Measurements from ENCODE around the gene GNL3.
"Not testable (repeated sequence)": the region's sequence is repeated elsewhere in the genome, so short reads cannot be mapped to it uniquely, and the experiment has no call there.

The GNL3 gene

DNA sequence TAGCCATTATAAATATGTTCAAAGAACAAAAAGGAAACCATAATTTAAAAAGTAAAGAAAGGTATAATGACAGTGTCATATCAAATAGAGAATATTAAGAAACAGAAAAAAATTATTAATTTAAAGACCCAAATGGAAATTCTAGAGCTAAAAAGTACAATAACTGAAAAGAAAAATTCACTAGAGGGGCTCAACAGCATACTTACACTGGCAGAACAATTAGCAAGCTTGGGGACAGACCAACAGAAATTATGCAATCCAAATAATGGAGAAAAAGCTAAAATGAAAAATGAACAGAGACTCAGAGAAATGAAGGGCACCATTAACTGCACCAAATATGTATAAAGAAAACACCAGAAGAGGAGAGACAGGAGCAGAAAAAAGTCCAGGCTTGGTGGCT, 33.8 kb downstream of the GNL3 start:
- H3K27me3 ChIP-seq (ENCODE audit: control insufficient read depth, insufficient read depth, low read length, poor library complexity, severe bottlenecking), result no peaks in the 10 kb centered on the region
- no peaks in the 10 kb centered on the region for H3K9me3 ChIP-seq (ENCODE audit: control insufficient read depth, low read length)
- no peak overlapping the region for H3K27ac ChIP-seq (ENCODE audit: insufficient read depth, low read depth, low read length, poor library complexity, severe bottlenecking)
- H3K4me1 ChIP-seq (ENCODE audit: control insufficient read depth, insufficient read depth, low read length), result peaks cover 7% of the 10 kb centered on the region
- no peak overlapping the region for H3K4me3 ChIP-seq (ENCODE audit: insufficient read depth, low read depth, low read length)
- H3K36me3 ChIP-seq (ENCODE audit: control insufficient read depth, insufficient read depth, low read length), result no peaks in the 10 kb centered on the region

DNA sequence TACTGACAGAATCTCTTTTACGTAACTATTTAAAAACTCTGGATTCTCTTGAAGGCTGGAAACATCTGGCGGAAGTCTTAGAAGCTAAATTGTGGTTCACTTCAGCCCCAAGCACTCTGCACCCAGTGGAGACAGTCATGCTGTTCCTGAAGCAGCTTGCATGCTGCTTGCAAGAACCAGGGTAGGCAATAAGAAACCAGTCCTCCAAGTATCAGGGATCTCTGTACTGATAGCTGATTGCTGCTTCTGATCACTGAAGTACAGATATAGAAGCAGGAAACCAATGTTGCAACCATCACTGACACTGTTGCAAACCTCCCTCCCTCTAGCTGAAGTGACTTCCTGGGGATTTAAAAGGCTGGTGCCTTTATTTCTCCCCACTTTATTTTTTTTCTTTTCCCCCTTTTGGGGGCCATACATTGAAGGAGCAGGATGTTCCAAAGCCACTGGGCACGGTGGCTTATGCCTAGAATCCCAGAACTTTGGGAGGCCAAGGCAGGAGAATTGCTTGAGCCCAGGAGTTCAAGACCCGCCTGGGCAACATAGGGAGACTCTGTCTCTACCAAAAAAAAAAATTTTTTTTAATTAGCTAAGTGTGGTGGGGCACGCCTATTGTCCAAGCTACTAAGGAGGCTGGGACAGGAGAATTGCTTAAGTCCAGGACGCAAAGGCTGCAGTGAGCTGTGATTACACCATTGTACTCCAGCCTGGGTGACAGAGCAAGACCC, 35.3 kb downstream of the GNL3 start:
- Histone ChIP-seq H3K27me3 (ENCODE audit: control insufficient read depth, insufficient read depth, low read length, poor library complexity, severe bottlenecking) (no peaks in the 10 kb centered on the region), H3K27ac (ENCODE audit: insufficient read depth, low read depth, low read length, poor library complexity, severe bottlenecking) (no peak overlapping the region), H3K4me1 (ENCODE audit: control insufficient read depth, insufficient read depth, low read length) (no peaks in the 10 kb centered on the region), H3K9me3 (ENCODE audit: control insufficient read depth, low read length) (no peaks in the 10 kb centered on the region), H3K4me3 (ENCODE audit: insufficient read depth, low read depth, low read length) (no peak overlapping the region), H3K36me3 (ENCODE audit: control insufficient read depth, insufficient read depth, low read length) (no peaks in the 10 kb centered on the region)
- WGBS, 2 experiments, result 92% methylated on average over 6 of the region's 6 CpGs

DNA sequence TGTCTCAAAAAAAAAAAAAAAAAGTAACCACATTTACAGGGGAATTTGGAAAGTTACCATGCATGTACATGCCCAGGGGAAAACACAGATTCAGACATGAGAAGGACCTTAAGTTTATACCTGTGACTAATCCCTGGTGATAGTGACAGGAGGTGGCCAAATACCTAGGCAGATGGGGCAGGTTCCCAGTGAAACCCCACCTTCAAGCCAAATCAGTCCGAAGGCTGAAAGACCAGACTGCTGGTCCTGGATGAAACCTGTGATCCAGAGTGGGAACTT, 35.8 kb downstream of the GNL3 start:
- Histone ChIP-seq H3K9me3 (ENCODE audit: control insufficient read depth, low read length) (no peaks in the 10 kb centered on the region), H3K27me3 (ENCODE audit: control insufficient read depth, insufficient read depth, low read length, poor library complexity, severe bottlenecking) (no peaks in the 10 kb centered on the region), H3K4me3 (ENCODE audit: insufficient read depth, low read depth, low read length) (no peak overlapping the region), H3K36me3 (ENCODE audit: control insufficient read depth, insufficient read depth, low read length) (no peaks in the 10 kb centered on the region), H3K4me1 (ENCODE audit: control insufficient read depth, insufficient read depth, low read length) (no peaks in the 10 kb centered on the region), H3K27ac (ENCODE audit: insufficient read depth, low read depth, low read length, poor library complexity, severe bottlenecking) (no peak overlapping the region)
- 96 to 97% methylated on average over 1 of the region's 1 CpG for WGBS, 2 experiments

DNA sequence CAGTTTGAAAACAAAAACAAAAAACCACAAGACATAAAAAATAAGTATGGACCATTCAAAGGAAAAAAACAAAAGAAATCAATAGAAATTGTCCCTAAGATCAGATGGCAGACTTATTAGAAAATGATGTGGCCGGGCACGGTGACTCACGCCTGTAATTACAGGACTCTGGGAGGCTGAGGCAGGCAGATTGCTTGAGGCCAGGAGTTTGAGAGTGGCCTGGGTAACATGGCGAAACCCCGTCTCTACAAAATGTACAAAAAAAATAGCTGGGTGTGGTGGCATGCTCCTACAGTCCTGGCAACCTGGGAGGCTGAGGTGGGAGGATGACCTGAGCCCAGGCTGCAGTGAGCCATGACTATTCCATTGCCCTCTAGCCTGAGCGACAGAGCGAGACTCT, 36.7 kb downstream of the GNL3 start:
- Histone ChIP-seq H3K27ac (ENCODE audit: insufficient read depth, low read depth, low read length, poor library complexity, severe bottlenecking) (no peak overlapping the region), H3K36me3 (ENCODE audit: control insufficient read depth, insufficient read depth, low read length) (no peaks in the 10 kb centered on the region), H3K4me1 (ENCODE audit: control insufficient read depth, insufficient read depth, low read length) (no peaks in the 10 kb centered on the region), H3K4me3 (ENCODE audit: insufficient read depth, low read depth, low read length) (no peak overlapping the region), H3K27me3 (ENCODE audit: control insufficient read depth, insufficient read depth, low read length, poor library complexity, severe bottlenecking) (no peaks in the 10 kb centered on the region), H3K9me3 (ENCODE audit: control insufficient read depth, low read length) (no peaks in the 10 kb centered on the region)
- 93 to 94% methylated on average over 7 of the region's 7 CpGs for WGBS, 2 experiments

DNA sequence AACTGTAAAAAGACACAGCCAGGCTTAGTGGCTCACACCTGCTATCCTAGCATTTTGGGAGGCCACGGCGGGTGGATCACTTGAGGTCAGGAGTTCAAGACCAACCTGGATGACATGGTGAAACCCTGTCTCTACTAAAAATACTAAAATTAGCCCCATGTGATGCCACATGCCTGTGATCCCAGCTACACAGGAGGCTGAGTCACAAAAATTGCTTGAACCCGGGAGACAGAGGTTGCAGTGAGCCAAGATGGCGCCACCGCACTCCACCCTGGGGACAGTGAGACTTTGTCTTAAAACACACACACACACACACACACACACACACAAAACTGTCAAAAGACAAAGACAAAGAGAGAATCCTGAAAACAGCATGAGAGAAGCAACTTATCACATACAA, 38.1 kb downstream of the GNL3 start:
- Histone ChIP-seq H3K4me1 (ENCODE audit: control insufficient read depth, insufficient read depth, low read length) (no peaks in the 10 kb centered on the region), H3K9me3 (ENCODE audit: control insufficient read depth, low read length) (no peaks in the 10 kb centered on the region), H3K27ac (ENCODE audit: insufficient read depth, low read depth, low read length, poor library complexity, severe bottlenecking) (no peak overlapping the region), H3K36me3 (ENCODE audit: control insufficient read depth, insufficient read depth, low read length) (peaks cover 7% of the 10 kb centered on the region), H3K27me3 (ENCODE audit: control insufficient read depth, insufficient read depth, low read length, poor library complexity, severe bottlenecking) (no peaks in the 10 kb centered on the region), H3K4me3 (ENCODE audit: insufficient read depth, low read depth, low read length) (no peak overlapping the region)
- WGBS, 2 experiments, result 91 to 93% methylated on average over 5 of the region's 5 CpGs

DNA sequence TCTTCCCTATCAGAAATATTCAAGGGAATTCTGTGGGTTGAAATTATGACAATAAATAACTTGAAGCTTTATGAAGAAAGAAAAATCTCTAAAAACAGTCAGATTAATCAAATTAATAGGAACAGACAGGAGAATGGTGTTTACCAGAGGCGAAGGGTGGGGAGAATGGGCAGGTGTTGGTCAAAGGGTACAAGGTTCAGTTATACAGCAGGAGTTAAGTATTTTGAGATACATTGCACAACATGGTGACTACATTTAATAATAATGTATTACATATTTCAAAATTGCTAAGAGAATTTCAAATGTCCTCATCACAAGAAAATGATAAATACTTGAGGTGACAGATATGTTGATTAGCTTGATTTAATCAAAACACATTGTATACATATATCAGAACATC, 38.7 kb downstream of the GNL3 start:
- 100% methylated on average over 1 of the region's 1 CpG for WGBS, 2 experiments
- no peaks in the 10 kb centered on the region for H3K27me3 ChIP-seq (ENCODE audit: control insufficient read depth, insufficient read depth, low read length, poor library complexity, severe bottlenecking)
- H3K4me3 ChIP-seq (ENCODE audit: insufficient read depth, low read depth, low read length), result no peak overlapping the region
- H3K27ac ChIP-seq (ENCODE audit: insufficient read depth, low read depth, low read length, poor library complexity, severe bottlenecking), result no peak overlapping the region
- H3K9me3 ChIP-seq (ENCODE audit: control insufficient read depth, low read length), result no peaks in the 10 kb centered on the region
- H3K4me1 ChIP-seq (ENCODE audit: control insufficient read depth, insufficient read depth, low read length), result no peaks in the 10 kb centered on the region
- H3K36me3 ChIP-seq (ENCODE audit: control insufficient read depth, insufficient read depth, low read length), result peaks cover 7% of the 10 kb centered on the region

DNA sequence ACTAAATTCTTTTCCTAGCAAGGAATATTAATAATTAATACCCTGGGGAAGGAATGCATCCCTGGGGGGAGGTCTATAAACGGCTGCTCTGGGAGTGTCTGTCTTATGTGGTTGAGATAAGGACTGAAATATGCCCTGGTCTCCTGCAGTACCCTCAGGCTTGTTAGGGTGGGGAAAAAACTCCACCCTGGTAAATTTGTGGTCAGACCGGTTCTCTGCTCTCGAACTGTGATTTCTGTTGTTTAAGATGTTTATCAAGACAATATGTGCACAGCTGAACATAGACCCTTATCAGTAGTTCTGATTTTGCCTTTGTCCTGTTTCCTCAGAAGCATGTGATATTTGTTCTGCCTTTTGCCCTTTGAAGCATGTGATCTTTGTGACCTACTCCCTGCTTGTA, 42.9 kb downstream of the GNL3 start:
- H3K9me3 ChIP-seq (ENCODE audit: control insufficient read depth, low read length); H3K4me3 ChIP-seq (ENCODE audit: insufficient read depth, low read depth, low read length); H3K27me3 ChIP-seq (ENCODE audit: control insufficient read depth, insufficient read depth, low read length, poor library complexity, severe bottlenecking); H3K27ac ChIP-seq (ENCODE audit: insufficient read depth, low read depth, low read length, poor library complexity, severe bottlenecking); H3K4me1 ChIP-seq (ENCODE audit: control insufficient read depth, insufficient read depth, low read length): not testable (repeated sequence)
- 78 to 82% methylated on average over 3 of the region's 3 CpGs for WGBS, 2 experiments
- H3K36me3 ChIP-seq (ENCODE audit: control insufficient read depth, insufficient read depth, low read length), result peaks cover 22% of the 10 kb centered on the region

DNA sequence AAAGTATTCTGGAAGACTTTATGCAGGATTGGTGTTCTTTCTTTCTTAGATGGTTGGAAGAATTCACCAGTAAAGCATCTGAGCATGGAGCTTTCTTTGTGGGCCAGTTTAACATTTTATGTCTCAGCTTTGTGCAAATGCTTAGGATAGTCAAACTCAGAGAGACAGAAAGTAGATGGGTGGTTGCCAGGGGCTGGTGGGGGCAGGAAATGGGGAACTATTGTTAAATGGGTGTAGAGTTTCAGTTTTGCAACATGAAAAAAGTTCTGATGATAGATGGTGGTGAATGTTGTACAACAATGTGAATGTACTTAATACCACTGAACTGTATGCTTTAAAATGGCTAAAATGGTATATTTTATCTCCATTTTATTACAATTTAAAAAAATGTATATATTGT, 44.8 kb downstream of the GNL3 start:
- H3K27ac ChIP-seq (ENCODE audit: insufficient read depth, low read depth, low read length, poor library complexity, severe bottlenecking), result no peak overlapping the region
- H3K27me3 ChIP-seq (ENCODE audit: control insufficient read depth, insufficient read depth, low read length, poor library complexity, severe bottlenecking), result no peaks in the 10 kb centered on the region
- peaks cover 30% of the 10 kb centered on the region for H3K36me3 ChIP-seq (ENCODE audit: control insufficient read depth, insufficient read depth, low read length)
- no peak overlapping the region for H3K4me3 ChIP-seq (ENCODE audit: insufficient read depth, low read depth, low read length)
- no peaks in the 10 kb centered on the region for H3K9me3 ChIP-seq (ENCODE audit: control insufficient read depth, low read length)
- no peaks in the 10 kb centered on the region for H3K4me1 ChIP-seq (ENCODE audit: control insufficient read depth, insufficient read depth, low read length)

DNA sequence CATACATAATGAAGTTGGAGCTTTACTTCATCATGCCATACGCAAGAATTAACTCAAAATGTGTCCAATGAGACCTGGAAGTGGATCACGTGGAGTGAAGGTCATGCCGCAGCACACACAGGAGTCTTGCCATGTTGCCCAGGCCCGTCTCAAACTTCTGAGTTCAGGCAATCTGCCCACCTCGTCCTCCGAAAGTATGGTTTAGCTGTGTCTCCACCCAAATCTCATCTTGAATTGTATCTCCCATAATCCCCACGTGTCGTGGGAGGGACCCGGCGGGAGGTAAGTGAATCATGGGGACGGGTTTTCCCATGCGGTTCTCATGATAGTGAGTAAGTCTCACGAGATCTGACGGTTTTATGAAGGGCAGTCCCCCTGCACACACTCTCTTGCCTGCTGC, 45.8 kb downstream of the GNL3 start:
- no peak overlapping the region for H3K4me3 ChIP-seq (ENCODE audit: insufficient read depth, low read depth, low read length)
- H3K36me3 ChIP-seq (ENCODE audit: control insufficient read depth, insufficient read depth, low read length), result peaks cover 35% of the 10 kb centered on the region
- H3K27ac ChIP-seq (ENCODE audit: insufficient read depth, low read depth, low read length, poor library complexity, severe bottlenecking), result no peak overlapping the region
- H3K9me3 ChIP-seq (ENCODE audit: control insufficient read depth, low read length), result no peaks in the 10 kb centered on the region
- WGBS, 2 experiments, result 88 to 92% methylated on average over 14 of the region's 14 CpGs
- H3K4me1 ChIP-seq (ENCODE audit: control insufficient read depth, insufficient read depth, low read length), result no peaks in the 10 kb centered on the region
- H3K27me3 ChIP-seq (ENCODE audit: control insufficient read depth, insufficient read depth, low read length, poor library complexity, severe bottlenecking), result no peaks in the 10 kb centered on the region

DNA sequence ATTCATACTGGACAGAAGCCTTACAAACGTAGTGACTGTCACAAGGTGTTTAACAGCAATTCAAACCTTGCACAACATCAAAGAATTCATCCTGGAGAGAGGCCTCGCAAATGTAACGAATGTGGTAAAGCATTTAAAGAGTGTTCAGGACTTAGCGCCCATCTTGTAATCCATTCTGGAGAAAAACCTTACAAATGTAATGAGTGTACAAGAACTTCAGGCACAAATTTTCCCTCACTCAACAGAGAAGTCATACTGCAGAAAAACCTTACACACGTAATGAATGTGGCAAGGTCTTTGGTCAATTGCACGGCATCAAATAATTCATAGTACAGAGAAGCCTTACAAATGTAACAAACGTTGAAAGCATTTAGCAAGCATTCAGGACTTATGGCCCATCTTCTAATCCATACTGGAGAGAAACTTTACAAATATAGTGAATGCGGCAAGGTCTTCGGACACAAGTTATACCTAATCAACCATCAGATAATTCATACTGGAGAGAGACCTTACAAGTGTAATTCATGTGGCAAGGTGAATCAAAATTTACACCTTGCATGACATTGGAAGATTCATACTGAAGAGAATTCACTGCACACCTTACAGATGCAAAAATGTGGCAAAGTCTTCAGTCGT, 47.5 kb downstream of the GNL3 start:
- Histone ChIP-seq H3K4me3 (ENCODE audit: insufficient read depth, low read depth, low read length) (no peak overlapping the region), H3K9me3 (ENCODE audit: control insufficient read depth, low read length) (no peaks in the 10 kb centered on the region), H3K27me3 (ENCODE audit: control insufficient read depth, insufficient read depth, low read length, poor library complexity, severe bottlenecking) (no peaks in the 10 kb centered on the region), H3K27ac (ENCODE audit: insufficient read depth, low read depth, low read length, poor library complexity, severe bottlenecking) (no peak overlapping the region), H3K4me1 (ENCODE audit: control insufficient read depth, insufficient read depth, low read length) (no peaks in the 10 kb centered on the region), H3K36me3 (ENCODE audit: control insufficient read depth, insufficient read depth, low read length) (peaks cover 29% of the 10 kb centered on the region)
- WGBS, 2 experiments, result 87 to 89% methylated on average over 10 of the region's 10 CpGs

DNA sequence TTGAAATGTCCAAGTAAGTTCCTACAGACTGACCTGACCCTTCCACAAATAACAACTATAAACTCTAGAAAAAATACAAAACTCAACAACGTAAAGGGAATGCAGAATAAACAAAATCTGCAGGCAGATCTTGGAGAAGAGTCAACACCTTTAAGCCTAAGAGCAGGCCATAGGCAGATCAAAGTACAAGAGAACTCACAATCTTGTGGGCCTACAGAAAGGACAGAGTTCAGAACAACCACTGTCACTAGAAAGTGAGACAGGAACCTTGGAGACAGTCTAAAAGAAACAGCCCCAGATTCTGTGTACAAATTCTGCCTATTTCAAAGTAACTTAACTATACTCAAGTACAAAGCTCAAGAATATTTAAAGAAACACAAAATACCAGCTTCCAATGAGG, 53.9 kb downstream of the GNL3 start:
- Histone ChIP-seq H3K4me1 (ENCODE audit: control insufficient read depth, insufficient read depth, low read length) (no peaks in the 10 kb centered on the region), H3K27me3 (ENCODE audit: control insufficient read depth, insufficient read depth, low read length, poor library complexity, severe bottlenecking) (no peaks in the 10 kb centered on the region), H3K9me3 (ENCODE audit: control insufficient read depth, low read length) (no peaks in the 10 kb centered on the region), H3K36me3 (ENCODE audit: control insufficient read depth, insufficient read depth, low read length) (peaks cover 36% of the 10 kb centered on the region), H3K27ac (ENCODE audit: insufficient read depth, low read depth, low read length, poor library complexity, severe bottlenecking) (no peak overlapping the region), H3K4me3 (ENCODE audit: insufficient read depth, low read depth, low read length) (no peak overlapping the region)
- WGBS, 2 experiments, result 94 to 97% methylated on average over 1 of the region's 1 CpG

Measured in ectodermal cell (in vitro differentiated cells).